Lower lobe of right lung (tissue), 2 donors: ENCODE measurements around the gene OR2T11. TPM values are rescaled to one million over a fixed set of nuclear protein-coding genes. Genes with fewer than 3 reads are reported as not detected.
A peak's percentile ranks its signal among the peaks of the same experiment; 100 is the strongest.

Experiments used
- ATAC-seq, 2 donors: fragments of 200-7000 bp; cut with Tn5 transposase; one replicate each; pipeline ENCODE4 v1.9.1; 2020 to 2022; ENCODE audit warnings: mild to moderate bottlenecking in 2 of 2, moderate library complexity in 2 of 2
- DNase-seq: peaks from one replicate; pipeline ENCODE4 v3.0.0-alpha.2; 2020
- H3K27ac ChIP-seq: fragments of 200-600 bp; one replicate; pipeline ENCODE4 v1.8.0; 2022
- H3K27me3 ChIP-seq: fragments of 200-600 bp; one replicate; pipeline ENCODE4 v1.8.0; 2022; ENCODE audit warnings: low read depth
- H3K36me3 ChIP-seq: fragments of 200-600 bp; one replicate; pipeline ENCODE4 v1.8.0; 2022; ENCODE audit warnings: mild to moderate bottlenecking
- H3K4me1 ChIP-seq: fragments of 200-600 bp; one replicate; pipeline ENCODE4 v1.8.0; 2022
- H3K4me3 ChIP-seq: fragments of 200-600 bp; one replicate; pipeline ENCODE4 v1.8.0; 2022; ENCODE audit warnings: mild to moderate bottlenecking
- H3K9me3 ChIP-seq: fragments of 200-600 bp; one replicate; pipeline ENCODE4 v1.8.0; 2022
- intact Hi-C: fragments of 100-400 bp; cut with DNase I; formaldehyde crosslinking; loops from one replicate; pipeline ENCODE4 v1.11.0; 2022
- total RNA-seq: library from RNA; stranded (reverse); fragmentation: NEBNext Ultra II Directional; extraction: Animal tissue kit (Norgen Biotek cat#: 25700); gene quantifications from one replicate; pipeline ENCODE4 v1.2.1, GENCODE V29; 2021
- TF ChIP-seq, protein P1 (sequence below): fragments of 200-600 bp; IDR thresholded peaks from one replicate; pipeline ENCODE4 v1.8.0; 2022; ENCODE audit warnings: antibody characterized with exemption, mild to moderate bottlenecking
- donor health status: DM: no; HTN: yes; CAD: no; lungs with severe emphysema.

Gene OR2T11
- total RNA-seq, 1 donor from 2014 or later, result not detected

DNA sequence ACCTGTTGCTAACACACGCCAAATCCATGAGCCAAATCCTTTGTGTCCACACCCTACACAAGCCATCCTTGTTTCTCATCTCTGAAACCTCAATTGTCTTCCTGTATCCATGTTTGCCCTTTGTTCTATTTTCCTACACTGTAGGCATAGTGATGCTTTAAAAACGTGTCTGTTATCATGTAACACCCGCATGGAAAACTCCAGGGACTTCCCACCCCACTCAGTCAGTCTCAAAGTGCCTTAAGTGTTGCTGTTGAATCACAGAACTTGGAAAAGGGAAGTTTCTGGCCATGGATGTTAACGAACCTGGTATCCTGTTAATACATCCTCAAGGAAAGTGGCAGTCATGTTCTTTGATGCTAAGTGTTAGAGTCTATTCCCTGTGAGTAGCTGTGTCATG, 9.7 kb downstream of the OR2T11 start:
- no peaks in the 10 kb centered on the region for H3K9me3 ChIP-seq
- H3K27me3 ChIP-seq, result no peaks in the 10 kb centered on the region
- DNase-seq, result no peak
- intact Hi-C loops, result no loop called here
- H3K4me1 ChIP-seq, result no peaks in the 10 kb centered on the region
- TF ChIP-seq, protein P1, sequence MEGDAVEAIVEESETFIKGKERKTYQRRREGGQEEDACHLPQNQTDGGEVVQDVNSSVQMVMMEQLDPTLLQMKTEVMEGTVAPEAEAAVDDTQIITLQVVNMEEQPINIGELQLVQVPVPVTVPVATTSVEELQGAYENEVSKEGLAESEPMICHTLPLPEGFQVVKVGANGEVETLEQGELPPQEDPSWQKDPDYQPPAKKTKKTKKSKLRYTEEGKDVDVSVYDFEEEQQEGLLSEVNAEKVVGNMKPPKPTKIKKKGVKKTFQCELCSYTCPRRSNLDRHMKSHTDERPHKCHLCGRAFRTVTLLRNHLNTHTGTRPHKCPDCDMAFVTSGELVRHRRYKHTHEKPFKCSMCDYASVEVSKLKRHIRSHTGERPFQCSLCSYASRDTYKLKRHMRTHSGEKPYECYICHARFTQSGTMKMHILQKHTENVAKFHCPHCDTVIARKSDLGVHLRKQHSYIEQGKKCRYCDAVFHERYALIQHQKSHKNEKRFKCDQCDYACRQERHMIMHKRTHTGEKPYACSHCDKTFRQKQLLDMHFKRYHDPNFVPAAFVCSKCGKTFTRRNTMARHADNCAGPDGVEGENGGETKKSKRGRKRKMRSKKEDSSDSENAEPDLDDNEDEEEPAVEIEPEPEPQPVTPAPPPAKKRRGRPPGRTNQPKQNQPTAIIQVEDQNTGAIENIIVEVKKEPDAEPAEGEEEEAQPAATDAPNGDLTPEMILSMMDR, result no peak
- H3K4me3 ChIP-seq, result no peak overlapping the region
- H3K36me3 ChIP-seq, result no peaks in the 10 kb centered on the region
- no peak overlapping the region for H3K27ac ChIP-seq
- ATAC-seq, result no peak

DNA sequence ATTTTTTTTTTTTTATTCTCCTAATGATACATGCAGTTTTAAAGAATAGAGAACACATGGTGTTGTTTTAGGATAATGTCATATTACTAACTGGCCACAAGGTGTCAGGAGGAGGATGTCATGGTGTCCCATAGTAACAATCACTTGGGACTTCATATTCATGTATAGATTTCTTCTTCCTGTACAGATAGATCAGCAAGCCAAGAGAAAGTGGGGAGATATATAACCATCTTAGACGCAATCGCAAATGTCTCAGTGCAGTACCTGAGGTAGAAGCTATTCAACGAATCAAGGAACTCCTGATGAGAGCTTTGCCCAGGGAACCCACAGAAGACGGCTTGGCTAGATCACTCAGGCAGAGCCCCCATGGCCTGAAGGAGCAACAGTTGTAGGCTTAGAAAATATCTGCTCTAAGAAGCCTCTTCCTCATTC, 12.3 kb downstream of the OR2T11 start:
- H3K27me3 ChIP-seq, result no peaks in the 10 kb centered on the region
- TF ChIP-seq, protein P1, result peak; percentile 49
- no peaks in the 10 kb centered on the region for H3K4me1 ChIP-seq
- no peak overlapping the region for H3K4me3 ChIP-seq
- DNase-seq (no peak), ATAC-seq (peak; percentile 59 to 68)
- no peaks in the 10 kb centered on the region for H3K9me3 ChIP-seq
- no peak overlapping the region for H3K27ac ChIP-seq
- intact Hi-C loops, result no loop called here
- no peaks in the 10 kb centered on the region for H3K36me3 ChIP-seq

DNA sequence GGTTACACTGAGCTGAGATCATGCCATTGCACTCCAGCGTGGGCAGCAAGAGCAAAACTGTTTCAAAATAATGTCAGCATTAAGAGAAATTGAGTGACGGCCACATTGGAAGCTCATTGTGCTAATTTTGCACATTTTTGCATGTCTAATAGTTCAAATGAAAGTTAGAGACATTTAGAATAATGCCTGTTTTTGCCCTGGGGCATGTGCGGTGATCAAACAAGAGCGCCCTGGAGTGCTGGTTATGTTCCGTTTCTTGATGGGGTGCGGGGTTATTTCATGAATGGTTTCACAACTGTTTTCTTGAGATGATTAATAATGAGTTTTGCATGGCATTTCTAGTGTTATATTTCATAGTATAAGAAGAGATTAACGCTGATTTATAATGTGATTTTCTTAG, 13.1 kb downstream of the OR2T11 start:
- H3K4me1 ChIP-seq, result no peaks in the 10 kb centered on the region
- H3K27ac ChIP-seq, result no peak overlapping the region
- H3K27me3 ChIP-seq, result no peaks in the 10 kb centered on the region
- intact Hi-C loops, result no loop called here
- ATAC-seq, result no peak
- DNase-seq, result no peak
- TF ChIP-seq, protein P1, result no peak
- H3K9me3 ChIP-seq, result no peaks in the 10 kb centered on the region
- H3K4me3 ChIP-seq, result no peak overlapping the region
- no peaks in the 10 kb centered on the region for H3K36me3 ChIP-seq

DNA sequence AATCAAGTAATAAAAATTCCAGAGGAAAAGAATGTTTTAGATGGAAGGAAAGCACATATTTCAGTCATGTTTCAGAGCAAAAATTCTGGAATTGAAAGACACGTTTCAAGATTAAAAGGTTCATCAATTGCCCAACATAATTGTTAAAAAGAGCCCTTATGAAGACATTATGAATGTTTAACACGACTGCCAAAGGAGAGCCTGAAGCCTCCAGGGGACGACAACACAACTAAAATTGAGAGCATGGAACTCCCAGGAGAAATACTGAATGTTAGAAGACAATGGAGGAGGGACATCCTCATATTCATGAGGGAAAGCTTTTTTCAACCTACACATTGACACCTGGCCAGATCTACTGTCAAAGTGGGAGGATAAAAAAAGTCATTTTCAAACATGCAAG, 16.0 kb downstream of the OR2T11 start:
- Histone ChIP-seq H3K27me3 (no peaks in the 10 kb centered on the region), H3K9me3 (no peaks in the 10 kb centered on the region), H3K4me1 (no peaks in the 10 kb centered on the region), H3K36me3 (no peaks in the 10 kb centered on the region), H3K4me3 (no peak overlapping the region), H3K27ac (no peak overlapping the region)
- DNase-seq (peak; percentile 57), ATAC-seq (peak; percentile 45 to 68)
- intact Hi-C loops, result no loop called here
- TF ChIP-seq, protein P1, result peak; percentile 60

DNA sequence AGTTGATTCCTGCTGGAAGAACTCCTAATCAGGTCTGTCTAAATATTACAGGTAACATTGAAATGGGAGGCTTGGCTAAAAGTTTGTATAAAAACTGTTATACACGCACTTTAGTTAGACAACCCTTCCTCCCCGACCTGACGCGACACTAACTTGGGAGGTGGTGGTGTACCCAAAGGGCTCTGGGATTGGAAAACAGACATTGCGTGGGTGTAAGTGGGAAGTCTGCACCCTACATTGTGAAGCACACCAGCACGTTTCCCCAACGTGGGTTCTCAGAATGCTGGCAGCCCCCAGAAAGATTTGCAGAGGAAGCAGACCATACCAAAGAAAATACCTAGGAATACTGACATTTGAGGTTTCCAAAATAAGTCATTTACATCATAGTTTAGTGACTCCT, 16.8 kb downstream of the OR2T11 start:
- no peak overlapping the region for H3K4me3 ChIP-seq
- TF ChIP-seq, protein P1, result no peak
- no peaks in the 10 kb centered on the region for H3K9me3 ChIP-seq
- H3K27ac ChIP-seq, result no peak overlapping the region
- H3K4me1 ChIP-seq, result no peaks in the 10 kb centered on the region
- no peak for ATAC-seq
- no peaks in the 10 kb centered on the region for H3K36me3 ChIP-seq
- intact Hi-C loops, result no loop called here
- no peak for DNase-seq
- no peaks in the 10 kb centered on the region for H3K27me3 ChIP-seq

DNA sequence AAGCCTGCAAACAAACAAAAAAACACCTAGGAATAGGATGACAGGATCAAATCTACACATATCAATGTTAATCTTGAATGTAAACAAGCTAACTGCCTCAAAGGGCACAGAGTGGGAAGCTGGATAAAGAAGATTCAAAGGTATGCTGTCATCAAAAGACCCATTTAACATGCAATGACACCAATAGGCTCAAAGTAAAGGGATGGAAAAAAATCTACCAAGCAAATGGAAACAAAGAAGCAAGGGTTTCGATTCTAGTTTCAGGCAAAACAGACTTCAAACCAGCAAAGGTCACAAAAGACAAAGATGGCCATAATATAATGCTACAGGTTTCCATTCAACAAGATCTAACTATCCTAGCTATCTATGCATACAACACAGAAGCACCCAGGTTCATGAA, 21.1 kb downstream of the OR2T11 start:
- intact Hi-C loops, result no loop called here
- Histone ChIP-seq H3K4me1 (no peaks in the 10 kb centered on the region), H3K4me3 (no peak overlapping the region), H3K27me3 (no peaks in the 10 kb centered on the region), H3K27ac (no peak overlapping the region), H3K36me3 (no peaks in the 10 kb centered on the region), H3K9me3 (no peaks in the 10 kb centered on the region)
- TF ChIP-seq, protein P1, result no peak
- ATAC-seq (no peak), DNase-seq (no peak)
